Stimulated activated CD4-positive, alpha-beta T cell treated with anti-CD3 and anti-CD28 coated beads, Interleukin-2, amount 100 ng/mL, for 4 hours (primary cell): ENCODE measurements around the gene SLC48A1.

Experiments
- DNase-seq: peaks from one replicate; pipeline ENCODE4 v3.0.0-alpha.2; 2020; ENCODE audit warnings: low read depth

The SLC48A1 gene

DNA sequence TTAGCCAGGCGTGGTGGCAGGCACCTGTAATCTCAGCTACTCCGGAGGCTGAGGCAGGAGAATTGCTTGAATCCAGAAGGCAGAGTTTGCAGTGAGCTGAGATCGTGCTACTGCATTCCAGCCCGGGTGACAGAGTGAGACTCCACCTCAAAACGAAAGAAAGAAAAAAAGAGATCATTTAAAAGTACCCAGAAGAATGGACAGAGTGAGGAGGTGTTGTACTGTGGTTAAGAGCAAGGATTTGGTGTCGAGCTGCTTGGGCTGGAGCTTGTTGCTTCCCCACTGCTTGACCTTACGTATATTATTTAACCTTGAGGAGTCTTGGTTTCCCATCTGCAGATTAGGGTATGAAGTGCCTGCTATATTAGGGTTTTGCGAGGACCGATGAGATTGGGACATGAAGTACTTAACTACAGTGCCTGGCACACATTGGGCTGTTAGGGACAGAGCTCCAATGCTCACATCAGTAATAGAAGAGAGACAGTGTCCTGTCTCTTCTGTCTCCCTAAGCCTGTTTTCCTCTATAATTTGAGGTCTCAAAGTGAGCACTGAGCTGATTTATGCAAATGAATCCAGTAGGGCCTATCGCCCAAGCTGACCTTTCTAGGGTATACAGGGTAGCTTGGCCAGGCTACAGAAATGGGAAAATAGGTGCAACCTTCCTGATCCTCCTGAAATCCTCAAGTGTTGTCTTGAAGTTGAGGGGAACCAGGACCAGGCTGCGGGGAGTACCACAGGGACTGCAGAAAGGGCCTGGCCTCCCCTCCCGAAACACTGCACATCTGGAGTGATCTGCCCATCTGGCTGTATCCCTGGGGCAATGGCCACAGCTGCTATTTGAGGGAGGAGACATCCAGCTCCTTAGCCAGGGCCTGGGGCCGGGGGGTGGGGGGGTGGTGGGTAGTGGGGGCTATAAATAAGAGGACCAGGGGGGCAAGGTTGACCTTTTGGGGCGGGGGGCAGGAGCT is 55.3 kb downstream of the SLC48A1 start:
- DNase-seq = no peak

DNA sequence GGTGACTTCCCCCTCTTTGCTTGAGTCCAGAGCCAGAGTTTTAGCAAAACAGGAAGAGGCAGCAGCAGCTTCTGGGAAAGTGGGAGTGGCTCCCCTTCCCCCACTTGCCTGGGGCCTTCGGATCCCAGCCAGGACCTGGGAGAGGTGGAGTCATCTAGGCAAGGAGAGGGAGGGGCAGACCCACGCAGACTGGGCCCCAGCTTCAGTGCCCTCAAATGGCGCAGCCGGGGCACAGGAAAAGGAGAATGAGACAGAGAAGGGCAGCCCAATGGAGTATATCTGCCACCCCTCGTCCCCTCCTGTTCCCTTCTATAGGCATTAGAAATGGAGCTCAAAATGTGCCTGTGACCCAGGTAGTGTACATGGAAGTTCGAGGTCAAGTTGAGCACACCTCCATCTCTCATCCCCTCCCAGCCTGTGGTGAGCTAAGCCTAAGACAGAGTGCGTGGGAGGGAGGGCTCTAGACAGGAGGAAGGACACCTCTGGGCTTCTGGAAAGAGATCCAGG is 56.0 kb downstream of the SLC48A1 start:
- no peak for DNase-seq

DNA sequence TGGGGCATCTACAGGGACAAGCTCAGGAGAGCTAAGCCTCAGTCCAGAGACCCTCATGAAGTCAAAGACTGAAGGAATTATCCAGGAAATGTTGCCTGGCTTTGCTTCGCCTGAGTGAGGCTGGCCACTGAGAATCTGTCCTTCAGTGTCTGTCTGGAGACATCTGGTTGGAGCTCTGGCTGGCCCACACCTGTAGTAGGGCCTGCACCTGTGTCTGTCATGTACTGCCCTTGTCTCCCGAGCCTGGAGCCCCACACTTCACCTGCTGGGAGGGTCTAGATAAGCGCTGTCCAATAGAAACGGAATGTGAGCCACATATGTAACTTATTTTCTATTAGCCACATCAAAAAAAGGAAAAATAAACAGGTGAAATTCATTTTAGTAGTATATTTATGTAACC is 56.5 kb downstream of the SLC48A1 start:
- no peak for DNase-seq
